Stimulated activated memory B cell treated with anti-CD40 and anti-IgM and Interleukin-4, amounts not matched to agents 10 μg/mL and 1 μg/mL and 100 μg/mL, for 72 hours (primary cell): ENCODE measurements around the gene MMD.
"Not testable (repeated sequence)": the region's sequence is repeated elsewhere in the genome, so short reads cannot be mapped to it uniquely, and the experiment has no call there.

Experiments
- ATAC-seq: fragments of 150-1000 bp; cut with Tn5 transposase; 2 replicates; pipeline ENCODE4 v1.10.0; 2021
- H3K27ac Mint-ChIP-seq: one replicate; pipeline ENCODE4 v1.8.0; 2022; ENCODE audit warnings: mild to moderate bottlenecking, mixed read lengths
- H3K27me3 Mint-ChIP-seq: one replicate; pipeline ENCODE4 v1.8.0; 2022; ENCODE audit warnings: mixed read lengths
- H3K36me3 Mint-ChIP-seq: one replicate; pipeline ENCODE4 v1.8.0; 2022; ENCODE audit warnings: mixed read lengths
- H3K4me1 Mint-ChIP-seq: one replicate; pipeline ENCODE4 v1.8.0; 2022; ENCODE audit warnings: mixed read lengths
- H3K4me3 Mint-ChIP-seq: one replicate; pipeline ENCODE4 v1.8.0; 2022; ENCODE audit warnings: mild to moderate bottlenecking, moderate library complexity, mixed read lengths
- H3K9me3 Mint-ChIP-seq: one replicate; pipeline ENCODE4 v1.8.0; 2022; ENCODE audit warnings: mixed read lengths

Gene MMD

GRCh38 chr17:55395803-55396505 lies 25.7 kb downstream of the MMD start:
- Mint-ChIP-seq H3K36me3 (peaks cover 68% of the 10 kb centered on the region), H3K27ac (no peak overlapping the region), H3K9me3 (no peaks in the 10 kb centered on the region), H3K4me1 (peaks cover 8% of the 10 kb centered on the region), H3K4me3 (no peak overlapping the region), H3K27me3 (no peaks in the 10 kb centered on the region)
- no peak for ATAC-seq

DNA sequence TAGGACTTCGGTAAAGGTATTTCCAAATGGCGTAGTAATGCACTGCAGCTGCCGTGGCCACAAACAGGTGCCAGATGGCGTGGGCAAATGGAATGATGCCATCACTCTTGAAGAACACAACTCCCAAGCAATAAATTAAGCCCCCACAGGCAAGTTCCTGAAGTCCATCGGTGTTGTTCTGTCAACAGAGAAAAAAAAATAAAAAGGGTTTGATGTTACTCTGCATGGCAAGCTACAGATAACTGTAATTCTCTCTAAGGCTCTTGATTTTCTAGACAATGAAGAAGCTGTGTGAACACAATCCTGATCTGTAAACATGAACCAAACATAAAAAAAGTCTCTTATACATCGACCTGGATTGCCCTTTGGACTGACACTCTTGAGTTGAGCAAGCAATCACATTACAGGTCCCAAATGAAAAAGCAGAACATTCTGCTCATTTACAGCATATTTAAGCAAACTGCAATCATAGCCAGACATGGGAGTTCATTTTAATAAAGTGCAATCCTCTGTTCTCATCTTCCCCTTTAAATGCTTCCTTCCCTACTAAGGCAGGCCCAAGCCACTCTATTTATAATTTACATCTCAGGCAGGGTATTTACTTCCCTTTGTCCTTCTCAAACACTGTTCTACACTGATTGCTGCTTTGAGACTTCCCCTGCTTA lies 27.1 kb downstream of the MMD start:
- Mint-ChIP-seq H3K4me3 (no peak overlapping the region), H3K27me3 (no peaks in the 10 kb centered on the region), H3K27ac (peak overlapping the region; percentile 9), H3K9me3 (no peaks in the 10 kb centered on the region), H3K36me3 (peaks cover 64% of the 10 kb centered on the region), H3K4me1 (peaks cover 8% of the 10 kb centered on the region)
- ATAC-seq: no peak

DNA sequence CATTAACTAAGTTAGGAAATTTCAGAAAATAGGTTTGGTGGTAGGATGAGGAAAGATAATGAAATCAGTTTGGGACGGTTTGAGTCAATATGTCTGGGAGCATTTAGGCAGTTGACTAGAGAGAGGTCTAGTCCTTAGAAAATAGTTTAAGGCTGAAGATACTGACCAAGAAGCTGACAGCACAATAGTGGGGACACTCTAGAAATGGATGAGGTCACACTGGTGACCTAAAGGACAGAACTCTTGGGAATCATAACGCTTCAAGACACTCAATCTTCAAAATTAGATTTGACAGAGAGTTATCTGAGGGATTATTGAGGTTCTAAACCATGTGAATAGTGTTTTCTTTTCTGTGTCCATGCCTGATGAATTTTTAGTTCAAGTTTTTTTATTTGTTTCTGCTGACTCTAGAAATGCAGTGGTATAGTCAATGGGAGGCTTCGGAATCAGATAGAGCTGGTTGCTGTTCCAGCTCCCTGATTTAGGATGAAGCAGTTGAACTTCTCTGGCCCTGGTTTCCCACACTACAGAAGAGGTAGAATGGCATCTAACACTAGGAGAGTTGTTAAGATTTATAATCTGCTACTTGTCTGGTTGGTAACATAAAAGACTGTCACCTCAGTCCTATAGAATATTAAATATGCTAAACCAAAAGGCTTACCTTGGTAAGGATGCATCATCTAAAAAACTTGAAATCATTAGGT lies 29.7 kb downstream of the MMD start:
- no peak overlapping the region for H3K27ac Mint-ChIP-seq
- H3K4me1 Mint-ChIP-seq: peaks cover 8% of the 10 kb centered on the region
- H3K36me3 Mint-ChIP-seq: peaks cover 42% of the 10 kb centered on the region
- no peaks in the 10 kb centered on the region for H3K27me3 Mint-ChIP-seq
- H3K4me3 Mint-ChIP-seq: no peak overlapping the region
- no peaks in the 10 kb centered on the region for H3K9me3 Mint-ChIP-seq
- no peak for ATAC-seq

DNA sequence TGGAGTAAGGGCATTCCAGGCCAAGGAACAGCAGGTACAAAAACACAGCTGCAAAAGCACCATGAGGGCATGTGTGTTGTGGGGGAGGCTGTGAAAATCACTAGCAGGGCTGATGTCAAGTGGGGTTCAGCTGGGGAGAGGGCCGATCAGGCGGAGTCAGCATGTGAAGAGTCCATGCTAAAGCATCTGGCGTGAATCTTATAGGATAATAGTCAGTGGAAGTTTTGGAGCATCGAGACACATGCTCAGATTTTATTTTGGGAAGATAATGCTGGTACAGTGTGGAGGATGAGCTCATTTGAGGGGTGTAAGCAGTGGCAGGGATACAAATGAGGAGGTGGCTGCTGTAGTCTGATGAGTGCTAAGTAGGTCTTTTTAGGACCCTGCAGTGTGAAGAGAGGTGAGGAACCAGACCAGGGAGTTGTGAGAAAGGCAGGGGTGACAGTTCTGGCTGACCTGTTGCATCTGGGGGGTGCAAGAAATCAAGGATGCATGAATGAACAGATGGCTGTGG lies 30.3 kb downstream of the MMD start:
- H3K9me3 Mint-ChIP-seq: no peaks in the 10 kb centered on the region
- H3K27me3 Mint-ChIP-seq: no peaks in the 10 kb centered on the region
- no peak overlapping the region for H3K4me3 Mint-ChIP-seq
- H3K4me1 Mint-ChIP-seq: peaks cover 8% of the 10 kb centered on the region
- peaks cover 35% of the 10 kb centered on the region for H3K36me3 Mint-ChIP-seq
- ATAC-seq: no peak
- no peak overlapping the region for H3K27ac Mint-ChIP-seq

- no peak for ATAC-seq
- Mint-ChIP-seq H3K27me3 (no peaks in the 10 kb centered on the region), H3K4me3 (no peak overlapping the region), H3K4me1 (peaks cover 8% of the 10 kb centered on the region), H3K9me3 (no peaks in the 10 kb centered on the region), H3K36me3 (peaks cover 33% of the 10 kb centered on the region), H3K27ac (no peak overlapping the region)
Observed at GRCh38 chr17:55390364-55390977, 31.2 kb downstream of the MMD start.

- not testable (repeated sequence) for ATAC-seq, H3K4me1 Mint-ChIP-seq, H3K27ac Mint-ChIP-seq, H3K9me3 Mint-ChIP-seq, H3K27me3 Mint-ChIP-seq, H3K4me3 Mint-ChIP-seq
- peaks cover 26% of the 10 kb centered on the region for H3K36me3 Mint-ChIP-seq
Observed at GRCh38 chr17:55389715-55390114, 31.9 kb downstream of the MMD start.

- ATAC-seq: no peak
- H3K4me3 Mint-ChIP-seq: no peak overlapping the region
- no peak overlapping the region for H3K27ac Mint-ChIP-seq
- peaks cover 20% of the 10 kb centered on the region for H3K36me3 Mint-ChIP-seq
- no peaks in the 10 kb centered on the region for H3K27me3 Mint-ChIP-seq
- no peaks in the 10 kb centered on the region for H3K4me1 Mint-ChIP-seq
- H3K9me3 Mint-ChIP-seq: no peaks in the 10 kb centered on the region
Observed at GRCh38 chr17:55388842-55389241, 32.8 kb downstream of the MMD start.

DNA sequence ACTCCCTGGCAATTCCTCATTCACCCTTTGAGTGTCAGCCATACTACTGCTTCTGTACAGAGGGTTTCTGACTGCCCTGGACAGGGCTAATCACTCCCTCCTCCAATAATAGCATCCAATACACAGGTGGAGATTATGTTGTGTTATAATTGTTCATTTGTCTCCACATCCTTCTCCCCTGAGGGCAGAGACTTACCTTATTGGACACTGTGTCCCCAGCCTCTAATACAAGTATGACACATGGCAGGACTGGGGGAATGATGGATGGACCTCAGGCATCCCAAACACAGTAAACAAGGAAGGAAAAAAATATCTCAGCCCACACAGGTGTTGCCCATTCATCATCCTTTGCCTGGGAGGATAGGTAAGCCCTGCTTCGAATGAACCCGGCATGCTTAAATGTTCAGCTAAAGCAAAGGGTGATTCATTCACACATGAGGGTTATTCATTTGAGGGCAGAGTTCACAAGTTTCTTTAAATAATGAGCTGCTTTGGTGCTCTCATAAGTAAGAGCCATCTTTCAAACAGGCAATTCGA lies 34.8 kb downstream of the MMD start:
- Mint-ChIP-seq H3K27ac (no peak overlapping the region), H3K4me1 (no peaks in the 10 kb centered on the region), H3K36me3 (peaks cover 11% of the 10 kb centered on the region), H3K4me3 (no peak overlapping the region), H3K9me3 (no peaks in the 10 kb centered on the region), H3K27me3 (no peaks in the 10 kb centered on the region)
- ATAC-seq: no peak

- H3K27me3 Mint-ChIP-seq: no peaks in the 10 kb centered on the region
- no peak overlapping the region for H3K27ac Mint-ChIP-seq
- no peaks in the 10 kb centered on the region for H3K9me3 Mint-ChIP-seq
- no peak overlapping the region for H3K4me3 Mint-ChIP-seq
- ATAC-seq: no peak
- no peaks in the 10 kb centered on the region for H3K36me3 Mint-ChIP-seq
- H3K4me1 Mint-ChIP-seq: no peaks in the 10 kb centered on the region
Observed at GRCh38 chr17:55384643-55385232, 36.9 kb downstream of the MMD start.

DNA sequence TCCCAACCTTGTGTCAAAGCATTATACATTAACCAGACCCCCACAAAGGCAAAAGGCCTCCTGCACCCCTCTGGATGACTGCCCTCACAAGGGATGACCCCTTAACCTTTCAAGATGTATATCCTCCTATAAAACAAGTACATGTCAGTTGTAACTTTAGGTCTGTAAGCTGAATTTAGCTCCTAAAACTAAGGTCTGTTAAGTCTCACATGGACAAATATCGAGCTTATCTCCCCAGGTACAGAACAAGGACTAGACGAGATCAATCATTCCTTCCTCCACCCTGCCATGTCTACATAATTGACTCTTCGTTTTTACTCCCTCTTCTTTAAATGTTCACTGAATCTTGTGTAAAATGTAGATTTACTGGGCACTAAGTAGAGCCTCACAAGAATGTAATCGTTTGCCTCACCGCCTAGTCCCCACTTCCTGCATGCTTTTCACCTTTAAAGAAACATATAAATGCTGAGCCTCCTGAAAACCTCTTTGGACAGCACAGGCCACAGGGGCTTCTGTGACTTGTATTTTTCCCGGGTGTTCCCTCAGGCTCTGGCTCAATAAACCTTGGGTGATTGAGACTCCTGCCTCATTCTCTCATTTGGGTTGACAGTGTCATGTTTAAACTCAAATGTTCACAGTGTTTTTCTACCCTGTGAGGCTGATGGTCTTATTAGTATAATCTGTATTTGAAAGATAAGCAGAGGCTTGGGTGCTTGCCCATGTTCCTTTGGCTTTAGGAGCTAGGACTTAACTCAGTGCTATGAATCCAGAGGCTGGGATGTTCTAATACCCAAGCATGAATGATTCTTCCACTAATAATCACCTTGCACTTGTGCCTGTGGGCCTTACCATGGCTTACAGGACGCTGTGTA lies 37.6 kb downstream of the MMD start:
- no peak overlapping the region for H3K27ac Mint-ChIP-seq
- no peak for ATAC-seq
- H3K9me3 Mint-ChIP-seq: no peaks in the 10 kb centered on the region
- no peaks in the 10 kb centered on the region for H3K36me3 Mint-ChIP-seq
- no peak overlapping the region for H3K4me3 Mint-ChIP-seq
- no peaks in the 10 kb centered on the region for H3K4me1 Mint-ChIP-seq
- no peaks in the 10 kb centered on the region for H3K27me3 Mint-ChIP-seq

DNA sequence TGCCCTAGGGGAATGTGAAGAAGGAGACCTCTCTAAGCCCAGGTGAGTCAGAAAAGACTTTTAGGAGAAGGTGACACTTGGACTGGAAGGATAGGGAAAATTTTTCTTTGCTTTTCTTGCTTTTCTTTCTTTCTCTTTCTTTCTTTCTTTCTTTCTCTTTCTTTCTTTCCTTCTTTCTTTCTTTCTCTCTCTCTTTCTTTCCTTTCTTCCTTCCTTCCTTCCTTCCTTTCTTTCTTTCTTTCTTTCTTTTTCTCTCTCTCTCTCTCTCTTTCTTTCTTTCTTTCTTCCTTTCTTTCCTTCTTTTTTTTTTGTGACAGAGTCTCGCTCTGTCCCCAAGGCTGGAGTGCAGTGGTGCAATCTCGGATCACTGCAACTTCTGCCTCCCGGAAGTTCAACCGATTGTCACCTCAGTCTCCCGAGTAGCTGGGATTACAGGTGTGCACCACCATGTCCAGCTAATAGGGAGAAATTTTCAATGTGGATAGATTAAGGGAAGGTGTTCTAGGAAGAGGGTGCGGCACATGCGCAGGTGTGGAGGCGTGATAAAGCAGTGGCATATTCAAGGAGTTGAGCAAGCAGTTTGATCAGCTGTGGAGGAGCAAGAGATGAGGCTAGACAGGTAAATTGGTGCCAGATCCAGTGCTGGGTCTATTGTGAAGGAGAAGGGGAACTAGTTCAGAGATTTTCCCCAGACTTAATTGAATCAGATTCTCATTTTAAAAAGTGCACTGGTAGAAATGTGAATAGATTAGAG lies 40.4 kb downstream of the MMD start:
- no peak for ATAC-seq
- no peaks in the 10 kb centered on the region for H3K4me1 Mint-ChIP-seq
- H3K36me3 Mint-ChIP-seq: no peaks in the 10 kb centered on the region
- H3K27ac Mint-ChIP-seq: no peak overlapping the region
- no peaks in the 10 kb centered on the region for H3K27me3 Mint-ChIP-seq
- H3K4me3 Mint-ChIP-seq: no peak overlapping the region
- H3K9me3 Mint-ChIP-seq: no peaks in the 10 kb centered on the region

DNA sequence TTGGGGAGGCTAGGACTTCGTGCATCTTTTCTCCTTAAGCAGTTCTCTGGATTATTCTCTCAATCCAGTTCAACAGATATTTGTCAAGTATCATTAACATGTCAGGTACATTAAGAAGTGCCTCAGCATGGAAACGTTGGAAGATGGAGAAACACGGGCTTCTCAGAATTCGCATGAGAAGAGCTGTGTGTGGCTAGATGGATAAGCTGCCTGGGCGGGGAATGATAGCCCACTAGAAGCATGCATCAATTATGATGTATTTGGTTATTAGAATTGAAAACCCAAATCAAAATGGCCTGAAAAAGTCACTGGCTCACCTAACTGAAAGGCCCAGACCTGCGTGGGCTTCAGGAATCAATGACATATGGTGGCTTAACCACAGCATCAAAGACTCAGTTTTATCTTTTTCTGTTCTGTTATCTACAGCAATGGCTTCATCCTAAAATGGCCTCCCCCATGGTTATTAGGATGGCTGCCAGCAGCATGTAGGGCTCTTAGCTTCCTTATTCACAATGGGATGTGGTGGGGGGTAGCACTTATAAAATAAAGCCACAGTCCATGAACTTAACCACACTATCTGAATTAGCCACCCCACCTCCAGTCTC lies 43.9 kb downstream of the MMD start:
- no peaks in the 10 kb centered on the region for H3K36me3 Mint-ChIP-seq
- ATAC-seq: no peak

DNA sequence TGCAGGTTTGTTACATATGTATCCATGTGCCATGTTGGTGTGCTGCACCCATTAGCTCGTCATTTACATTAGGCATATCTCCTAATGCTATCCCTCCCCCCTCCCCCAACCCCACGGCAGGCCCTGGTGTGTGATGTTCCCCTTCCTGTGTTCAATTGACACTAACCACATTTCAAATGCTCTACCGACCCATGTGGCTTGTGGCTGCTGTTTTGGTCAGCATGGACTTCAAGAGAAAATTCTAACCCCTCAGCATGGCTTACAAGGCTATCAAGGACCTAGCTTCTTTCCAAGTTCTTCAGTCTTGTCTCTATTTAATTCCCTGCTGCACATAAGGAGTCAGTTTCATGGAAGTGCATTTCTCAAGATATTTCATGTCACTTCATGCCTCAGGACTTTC lies 52.9 kb downstream of the MMD start:
- Mint-ChIP-seq H3K4me1 (no peaks in the 10 kb centered on the region), H3K27ac (no peak overlapping the region), H3K27me3 (no peaks in the 10 kb centered on the region), H3K9me3 (peaks cover 6% of the 10 kb centered on the region), H3K36me3 (peaks cover 9% of the 10 kb centered on the region), H3K4me3 (no peak overlapping the region)
- no peak for ATAC-seq

More for the DNA sequence above, 43.9 kb downstream of the MMD start:
- Mint-ChIP-seq H3K4me1 (no peaks in the 10 kb centered on the region), H3K27ac (no peak overlapping the region), H3K27me3 (no peaks in the 10 kb centered on the region), H3K4me3 (no peak overlapping the region), H3K9me3 (no peaks in the 10 kb centered on the region)
